22Rv1 (cell line): ENCODE data around the gene SLC22A13.
"Not testable (repeated sequence)": the region's sequence is repeated elsewhere in the genome, so short reads cannot be mapped to it uniquely, and the experiment has no call there.

Experiments
- ZFX ChIP-seq: fragments of 450-650 bp; IDR thresholded peaks from 2 replicates; pipeline ENCODE4 v1.6.1; 2017; ENCODE audit warnings: antibody characterized with exemption, borderline replicate concordance
- TF ChIP-seq, protein P1 (sequence below): fragments of 450-650 bp; IDR thresholded peaks from 2 replicates; pipeline ENCODE4 v1.5.1; 2017; ENCODE audit warnings: mild to moderate bottlenecking

DNA sequence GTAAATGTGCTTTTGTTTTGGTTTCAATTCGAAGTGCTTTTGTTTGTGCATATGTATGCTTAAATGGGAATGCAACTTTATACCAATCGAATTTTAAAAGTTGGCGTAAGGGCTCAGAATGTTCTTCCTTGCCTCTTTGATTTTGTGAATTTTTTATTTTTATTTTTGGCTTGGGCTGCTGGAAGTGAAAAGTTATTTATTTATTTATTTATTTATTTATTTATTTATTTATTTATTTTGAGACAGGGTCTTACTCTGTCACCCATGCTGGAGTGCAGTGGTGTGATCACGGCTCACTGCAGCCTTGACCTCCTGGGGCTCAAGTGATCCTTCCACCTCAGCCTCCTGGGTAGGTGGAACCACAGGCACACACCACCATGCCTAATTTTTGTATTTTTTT, 22.8 kb upstream of the SLC22A13 start:
- TF ChIP-seq, protein P1, sequence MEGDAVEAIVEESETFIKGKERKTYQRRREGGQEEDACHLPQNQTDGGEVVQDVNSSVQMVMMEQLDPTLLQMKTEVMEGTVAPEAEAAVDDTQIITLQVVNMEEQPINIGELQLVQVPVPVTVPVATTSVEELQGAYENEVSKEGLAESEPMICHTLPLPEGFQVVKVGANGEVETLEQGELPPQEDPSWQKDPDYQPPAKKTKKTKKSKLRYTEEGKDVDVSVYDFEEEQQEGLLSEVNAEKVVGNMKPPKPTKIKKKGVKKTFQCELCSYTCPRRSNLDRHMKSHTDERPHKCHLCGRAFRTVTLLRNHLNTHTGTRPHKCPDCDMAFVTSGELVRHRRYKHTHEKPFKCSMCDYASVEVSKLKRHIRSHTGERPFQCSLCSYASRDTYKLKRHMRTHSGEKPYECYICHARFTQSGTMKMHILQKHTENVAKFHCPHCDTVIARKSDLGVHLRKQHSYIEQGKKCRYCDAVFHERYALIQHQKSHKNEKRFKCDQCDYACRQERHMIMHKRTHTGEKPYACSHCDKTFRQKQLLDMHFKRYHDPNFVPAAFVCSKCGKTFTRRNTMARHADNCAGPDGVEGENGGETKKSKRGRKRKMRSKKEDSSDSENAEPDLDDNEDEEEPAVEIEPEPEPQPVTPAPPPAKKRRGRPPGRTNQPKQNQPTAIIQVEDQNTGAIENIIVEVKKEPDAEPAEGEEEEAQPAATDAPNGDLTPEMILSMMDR, result not testable (repeated sequence)
- not testable (repeated sequence) for TF ChIP-seq ZFX
